GM23338 (cell line): ENCODE data around the gene ZNF358. TPM values are rescaled to one million over a fixed set of nuclear protein-coding genes. Genes with fewer than 3 reads are reported as not detected.

ENCODE experiments used
- ATAC-seq: fragments of 200-7000 bp; cut with Tn5 transposase; 3 replicates; pipeline ENCODE4 v1.9.1; 2020
- DNase-seq: peaks from one replicate; pipeline ENCODE4 v3.0.0-alpha.2; 2015; ENCODE audit warnings: low spot score
- H2AFZ ChIP-seq: fragments of 200-600 bp; sonication (generic); 2 replicates; pipeline ENCODE4 v1.8.0; 2016; ENCODE audit warnings: antibody characterized with exemption, mild to moderate bottlenecking, moderate library complexity
- H3F3A ChIP-seq: fragments of 200-600 bp; sonication (generic); replicated peaks from 2 replicates; pipeline ENCODE4 v1.8.0; 2017; ENCODE audit warnings: antibody characterized with exemption, mixed run types, low read depth
- H3K27ac ChIP-seq: fragments of 200-600 bp; sonication (generic); 2 replicates; pipeline ENCODE4 v1.6.1; 2016; ENCODE audit warnings: low read depth
- H3K27me3 ChIP-seq: fragments of 200-600 bp; sonication (generic); 2 replicates; pipeline ENCODE4 v1.8.0; 2016; ENCODE audit warnings: mild to moderate bottlenecking, mixed run types, moderate library complexity; ENCODE audit not compliant: insufficient read depth
- H3K36me3 ChIP-seq: fragments of 200-600 bp; sonication (generic); 2 replicates; pipeline ENCODE4 v1.8.0; 2016; ENCODE audit warnings: mild to moderate bottlenecking; ENCODE audit not compliant: insufficient read depth
- H3K4me1 ChIP-seq: fragments of 200-600 bp; sonication (generic); 2 replicates; pipeline ENCODE4 v1.8.0; 2016; ENCODE audit warnings: mild to moderate bottlenecking, moderate library complexity; ENCODE audit not compliant: insufficient read depth
- H3K4me2 ChIP-seq: fragments of 200-600 bp; sonication (generic); 2 replicates; pipeline ENCODE4 v1.7.1; 2017; ENCODE audit warnings: mixed run types
- H3K4me3 ChIP-seq: fragments of 200-600 bp; sonication (generic); 2 replicates; pipeline ENCODE4 v1.6.1; 2016; ENCODE audit warnings: mixed run types
- H3K79me2 ChIP-seq: fragments of 200-600 bp; sonication (generic); replicated peaks from 2 replicates; pipeline ENCODE4 v1.8.0; 2017; ENCODE audit warnings: mild to moderate bottlenecking; ENCODE audit not compliant: insufficient read depth
- H3K9me2 ChIP-seq: fragments of 200-600 bp; sonication (generic); 2 replicates; pipeline ENCODE4 v1.8.0; 2017; ENCODE audit not compliant: insufficient read depth
- H4K20me1 ChIP-seq: fragments of 200-600 bp; sonication (generic); replicated peaks from 2 replicates; pipeline ENCODE4 v1.8.0; 2017; ENCODE audit warnings: mild to moderate bottlenecking; ENCODE audit not compliant: insufficient read depth
- H3K27ac Mint-ChIP-seq: 2 replicates; pipeline ENCODE4 v1.8.0; 2020; ENCODE audit warnings: inconsistent platforms, mild to moderate bottlenecking, moderate library complexity, mixed read lengths
- H3K27me3 Mint-ChIP-seq: 3 replicates; pipeline ENCODE4 v1.8.0; 2022; ENCODE audit warnings: low read depth, mild to moderate bottlenecking, moderate library complexity, mixed read lengths, inconsistent platforms; ENCODE audit not compliant: insufficient read depth, poor library complexity
- H3K36me3 Mint-ChIP-seq: 3 replicates; pipeline ENCODE4 v1.8.0; 2021; ENCODE audit warnings: low read depth, mild to moderate bottlenecking, inconsistent platforms, moderate library complexity, mixed read lengths
- H3K4me1 Mint-ChIP-seq: 3 replicates; pipeline ENCODE4 v1.8.0; 2020; ENCODE audit warnings: mild to moderate bottlenecking, inconsistent platforms, mixed read lengths
- H3K4me3 Mint-ChIP-seq: 3 replicates; pipeline ENCODE4 v1.8.0; 2021; ENCODE audit warnings: moderate library complexity, mild to moderate bottlenecking, inconsistent platforms, mixed read lengths
- H3K9me3 Mint-ChIP-seq: 3 replicates; pipeline ENCODE4 v1.8.0; 2020; ENCODE audit warnings: moderate library complexity, mild to moderate bottlenecking, inconsistent platforms, mixed read lengths
- CREB1 ChIP-seq: fragments of 250-450 bp; sonication (Bioruptor Pico); IDR thresholded peaks from 2 replicates; pipeline ENCODE4 v1.5.0; 2020; ENCODE audit warnings: low read depth, mild to moderate bottlenecking, moderate library complexity
- CTCF ChIP-seq, 2 experiments: fragments of 200-600 bp in 1 of 2; sonication (generic) in 1 of 2; conservative IDR thresholded peaks; 2 replicates each; pipeline versions ENCODE4 v1.5.1 to v1.6.1; 2016 to 2017; ENCODE audit warnings: antibody characterized with exemption in 2 of 2, low read depth in 2 of 2, mild to moderate bottlenecking in 2 of 2, moderate library complexity in 1 of 2
- EZH2 ChIP-seq: fragments of 200-600 bp; sonication (generic); IDR thresholded peaks from one replicate; pipeline ENCODE4 v1.8.0; 2017; ENCODE audit warnings: antibody characterized with exemption, mild to moderate bottlenecking, low read depth; ENCODE audit not compliant: unreplicated experiment
- EZH2phosphoT487 ChIP-seq: fragments of 200-600 bp; sonication (generic); IDR thresholded peaks from one replicate; pipeline ENCODE4 v1.8.1; 2018; ENCODE audit warnings: antibody characterized with exemption; ENCODE audit not compliant: unreplicated experiment
- NANOG ChIP-seq: IDR thresholded peaks from 2 replicates; pipeline ENCODE4 v1.6.1; 2016; ENCODE audit warnings: antibody characterized with exemption, borderline replicate concordance
- POLR2AphosphoS5 ChIP-seq: IDR thresholded peaks from 2 replicates; pipeline ENCODE4 v1.6.1; 2016; ENCODE audit warnings: antibody characterized with exemption, low read depth
- REST ChIP-seq: IDR thresholded peaks from one replicate; pipeline ENCODE4 v1.6.1; 2018; ENCODE audit warnings: antibody characterized with exemption; ENCODE audit not compliant: unreplicated experiment
- STAT1 ChIP-seq: IDR thresholded peaks from one replicate; pipeline ENCODE4 v1.6.1; 2016; ENCODE audit warnings: antibody characterized with exemption; ENCODE audit not compliant: unreplicated experiment
- ZNF114 ChIP-seq: fragments of 250-450 bp; sonication (Bioruptor Pico); IDR thresholded peaks from 2 replicates; pipeline ENCODE4 v1.5.0; 2020; ENCODE audit warnings: mild to moderate bottlenecking, moderate library complexity
- ZNF331 ChIP-seq: fragments of 250-450 bp; sonication (Bioruptor Pico); IDR thresholded peaks from 2 replicates; pipeline ENCODE4 v1.5.0; 2020; ENCODE audit warnings: low read depth, mild to moderate bottlenecking, moderate library complexity
- ZNF462 ChIP-seq: fragments of 250-450 bp; sonication (Bioruptor Pico); IDR thresholded peaks from 2 replicates; pipeline ENCODE4 v1.5.0; 2020; ENCODE audit warnings: mild to moderate bottlenecking, moderate library complexity
- polyA plus RNA-seq: library from polyadenylated mRNA; unstranded; fragments of >200 nt; fragmentation: Nextera tagmentation; extraction: Ambion mirVana; gene quantifications from 2 replicates; pipeline ENCODE4 v1.2.1, GENCODE V29; 2016
- total RNA-seq: library from RNA; depleted of rRNA; stranded (reverse); fragments of >200 nt; shearing (Covaris generic); gene quantifications from 2 replicates; pipeline ENCODE4 v1.2.3, GENCODE V29; 2014

ZNF358 gene
- total and polyA plus RNA-seq, 2 experiments from 2014 or later: 23.8 to 52.9 TPM

- TF ChIP-seq STAT1 (no peak), ZNF114 (CRISPR knock-in tag) (no peak), POLR2AphosphoS5 (no peak), NANOG (no peak), EZH2 (no peak), REST (no peak), CREB1 (no peak), CTCF (conservative IDR thresholded peaks at IDR 0.05; ENCODE audit: low read depth in 2 of 2) (no peak)
Measured at GRCh38 chr19:7559102-7559501, 43.2 kb downstream of the ZNF358 start (continued).

GRCh38 chr19:7560255-7560654 lies 44.4 kb downstream of the ZNF358 start:
- H3K27me3 ChIP-seq: no peaks in the 10 kb centered on the region
- Mint-ChIP-seq H3K27me3 (peaks cover 7% of the 10 kb centered on the region), H3K4me1 (no peaks in the 10 kb centered on the region), H3K36me3 (peaks cover 37% of the 10 kb centered on the region), H3K9me3 (no peaks in the 10 kb centered on the region; the same call in 1 of the 3 replicates), H3K27ac (no peak overlapping the region), H3K4me3 (no peak overlapping the region)
- H3K27ac ChIP-seq: no peak overlapping the region
- no peaks in the 10 kb centered on the region for H3K9me2 ChIP-seq
- H3F3A ChIP-seq: no peaks in the 10 kb centered on the region
- DNase-seq: no peak
- no peak overlapping the region for H3K4me2 ChIP-seq
- no peaks in the 10 kb centered on the region for H3K79me2 ChIP-seq
- H3K4me1 ChIP-seq: no peaks in the 10 kb centered on the region
- H2AFZ ChIP-seq: no peak overlapping the region
- H3K4me3 ChIP-seq: no peak overlapping the region
- peaks cover 8% of the 10 kb centered on the region; the same call in 1 of the 2 replicates for H3K36me3 ChIP-seq
- ATAC-seq: no peak
- no peaks in the 10 kb centered on the region; the same call in 1 of the 2 replicates for H4K20me1 ChIP-seq
- no peak for TF ChIP-seq EZH2
- TF ChIP-seq ZNF462 (CRISPR knock-in tag): no peak
- no peak for TF ChIP-seq ZNF331
- TF ChIP-seq CREB1: no peak
- TF ChIP-seq STAT1: no peak
- TF ChIP-seq NANOG: no peak
- TF ChIP-seq EZH2phosphoT487: no peak
